NCI-H82 (cell line): Measurements from ENCODE around the gene TCF25.

Experiments
- DNase-seq: peaks from one replicate; lab custom pipeline; 2025; lab: John Stamatoyannopoulos, UW

The TCF25 gene

GRCh38 chr16:89880477-89881367 is 7.3 kb downstream of the TCF25 start:
- DNase-seq: no peak

GRCh38 chr16:89881368-89881730 is 8.0 kb downstream of the TCF25 start:
- no peak for DNase-seq

GRCh38 chr16:89883346-89884040 is 10.1 kb downstream of the TCF25 start:
- DNase-seq: no peak

- no peak for DNase-seq
These were observed 10.6 kb downstream of the TCF25 start for GRCh38 chr16:89884041-89884421.

GRCh38 chr16:89887243-89887642 is 13.9 kb downstream of the TCF25 start:
- no peak for DNase-seq

- no peak for DNase-seq
These were observed 16.8 kb downstream of the TCF25 start for GRCh38 chr16:89890200-89890599.

GRCh38 chr16:89890886-89891657 is 17.7 kb downstream of the TCF25 start:
- DNase-seq: no peak

- no peak for DNase-seq
These were observed 18.8 kb downstream of the TCF25 start for GRCh38 chr16:89892055-89892630.

GRCh38 chr16:89892635-89893034 is 19.2 kb downstream of the TCF25 start:
- no peak for DNase-seq

GRCh38 chr16:89893642-89894548 is 20.5 kb downstream of the TCF25 start:
- no peak for DNase-seq

- DNase-seq: no peak
These were observed 22.3 kb downstream of the TCF25 start for GRCh38 chr16:89895482-89896250.

GRCh38 chr16:89897204-89897603 is 23.8 kb downstream of the TCF25 start:
- DNase-seq: no peak

GRCh38 chr16:89898201-89898967 is 25.0 kb downstream of the TCF25 start:
- no peak for DNase-seq

GRCh38 chr16:89899879-89900481 is 26.6 kb downstream of the TCF25 start:
- no peak for DNase-seq

GRCh38 chr16:89900885-89901284 is 27.5 kb downstream of the TCF25 start:
- DNase-seq: no peak

GRCh38 chr16:89902980-89903379 is 29.6 kb downstream of the TCF25 start:
- DNase-seq: no peak

- DNase-seq: no peak
These were observed 30.6 kb downstream of the TCF25 start for GRCh38 chr16:89903908-89904515.

- DNase-seq: no peak
These were observed 31.5 kb downstream of the TCF25 start for GRCh38 chr16:89904606-89905510.
